Breast epithelium (tissue), 4 donors: ENCODE results near the gene FLYWCH2. TPM values are rescaled to one million over a fixed set of nuclear protein-coding genes. Genes with fewer than 3 reads are reported as not detected.

ENCODE experiments used
- DNase-seq, 2 donors: peaks; one replicate each; pipeline ENCODE4 v3.0.0-alpha.2; 2019; ENCODE audit warnings: low spot score in 2 of 2
- H3K27ac ChIP-seq, 2 donors: fragments of 200-600 bp; sonication (generic) in 1 of 2; one replicate each; pipeline ENCODE4 v1.5.1; 2016 to 2019; ENCODE audit warnings: mild to moderate bottlenecking in 1 of 2
- H3K27me3 ChIP-seq, 2 donors: fragments of 200-600 bp; sonication (generic) in 1 of 2; one replicate each; pipeline versions ENCODE4 v1.5.1 to v1.6.0; 2017 to 2019; ENCODE audit warnings: control low read depth in 1 of 2, mild to moderate bottlenecking in 1 of 2
- H3K36me3 ChIP-seq: fragments of 200-600 bp; one replicate; pipeline ENCODE4 v1.5.1; 2019
- H3K4me1 ChIP-seq, 2 donors: fragments of 200-600 bp; sonication (generic); one replicate each; pipeline ENCODE4 v1.5.1; 2016 to 2019; ENCODE audit warnings: control low read depth in 1 of 2
- H3K4me3 ChIP-seq, 3 donors: fragments of 200-600 bp; sonication (generic); 1 replicate in 2 of 3; 2 replicates in 1 of 3; pipeline ENCODE4 v1.5.1; 2016 to 2019; ENCODE audit warnings: mild to moderate bottlenecking in 3 of 3, moderate library complexity in 2 of 3
- H3K9me3 ChIP-seq, 2 donors: fragments of 200-600 bp; sonication (generic) in 1 of 2; one replicate each; pipeline ENCODE4 v1.5.1; 2016 to 2019; ENCODE audit warnings: control low read depth in 1 of 2
- POLR2A ChIP-seq: fragments of 450-650 bp; IDR thresholded peaks from one replicate; pipeline ENCODE4 v1.6.1; 2016; ENCODE audit warnings: antibody characterized with exemption, mild to moderate bottlenecking, moderate library complexity
- POLR2AphosphoS5 ChIP-seq, 3 donors: sonication (generic); formaldehyde crosslinking; IDR thresholded peaks; one replicate each; pipeline ENCODE4 v1.6.1; 2017; ENCODE audit warnings: antibody characterized with exemption in 3 of 3
- intact Hi-C: fragments of 100-400 bp; cut with DNase I; formaldehyde crosslinking; loops from one replicate; pipeline ENCODE4 v1.15.1; 2023; ENCODE audit warnings: low total_unique reads
- total RNA-seq, 3 donors: library from RNA; depleted of rRNA; stranded (reverse); fragments of >200 nt; gene quantifications; one replicate each; pipeline ENCODE4 v1.1.0, GENCODE V29; 2016
- TF ChIP-seq, protein P1 (sequence below), 3 donors: fragments of 450-650 bp; IDR thresholded peaks; one replicate each; pipeline ENCODE4 v1.5.1; 2016 to 2017; ENCODE audit warnings: antibody characterized with exemption in 3 of 3, mild to moderate bottlenecking in 3 of 3, moderate library complexity in 3 of 3

The FLYWCH2 gene
- total RNA-seq, 3 donors from 2014 or later, result 36.0 to 49.2 (median 47.9) TPM

DNA sequence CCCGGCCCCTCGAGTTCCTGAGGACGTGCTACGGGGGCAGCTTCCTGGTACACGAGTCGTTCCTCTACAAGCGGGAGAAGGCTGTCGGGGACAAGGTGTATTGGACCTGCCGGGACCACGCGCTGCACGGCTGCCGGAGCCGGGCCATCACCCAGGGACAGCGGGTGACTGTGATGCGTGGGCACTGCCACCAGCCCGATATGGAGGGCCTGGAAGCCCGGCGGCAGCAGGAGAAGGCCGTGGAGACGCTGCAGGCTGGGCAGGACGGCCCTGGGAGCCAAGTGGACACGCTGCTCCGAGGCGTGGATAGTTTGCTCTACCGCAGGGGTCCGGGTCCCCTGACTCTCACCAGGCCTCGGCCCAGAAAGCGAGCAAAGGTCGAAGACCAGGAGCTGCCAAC, 50.1 kb downstream of the FLYWCH2 start:
- TF ChIP-seq POLR2AphosphoS5 (IDR thresholded peaks at IDR 0.05) (no peak), POLR2A (no peak)
- TF ChIP-seq, protein P1, sequence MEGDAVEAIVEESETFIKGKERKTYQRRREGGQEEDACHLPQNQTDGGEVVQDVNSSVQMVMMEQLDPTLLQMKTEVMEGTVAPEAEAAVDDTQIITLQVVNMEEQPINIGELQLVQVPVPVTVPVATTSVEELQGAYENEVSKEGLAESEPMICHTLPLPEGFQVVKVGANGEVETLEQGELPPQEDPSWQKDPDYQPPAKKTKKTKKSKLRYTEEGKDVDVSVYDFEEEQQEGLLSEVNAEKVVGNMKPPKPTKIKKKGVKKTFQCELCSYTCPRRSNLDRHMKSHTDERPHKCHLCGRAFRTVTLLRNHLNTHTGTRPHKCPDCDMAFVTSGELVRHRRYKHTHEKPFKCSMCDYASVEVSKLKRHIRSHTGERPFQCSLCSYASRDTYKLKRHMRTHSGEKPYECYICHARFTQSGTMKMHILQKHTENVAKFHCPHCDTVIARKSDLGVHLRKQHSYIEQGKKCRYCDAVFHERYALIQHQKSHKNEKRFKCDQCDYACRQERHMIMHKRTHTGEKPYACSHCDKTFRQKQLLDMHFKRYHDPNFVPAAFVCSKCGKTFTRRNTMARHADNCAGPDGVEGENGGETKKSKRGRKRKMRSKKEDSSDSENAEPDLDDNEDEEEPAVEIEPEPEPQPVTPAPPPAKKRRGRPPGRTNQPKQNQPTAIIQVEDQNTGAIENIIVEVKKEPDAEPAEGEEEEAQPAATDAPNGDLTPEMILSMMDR (IDR thresholded peaks at IDR 0.05), result no peak
- Histone ChIP-seq H3K4me1 (no peaks in the 10 kb centered on the region), H3K36me3 (no peaks in the 10 kb centered on the region), H3K27ac (no peak overlapping the region), H3K27me3 (no peaks in the 10 kb centered on the region), H3K9me3 (no peaks in the 10 kb centered on the region), H3K4me3 (no peak overlapping the region)
- intact Hi-C loops, result no loop called here
- no peak for DNase-seq

DNA sequence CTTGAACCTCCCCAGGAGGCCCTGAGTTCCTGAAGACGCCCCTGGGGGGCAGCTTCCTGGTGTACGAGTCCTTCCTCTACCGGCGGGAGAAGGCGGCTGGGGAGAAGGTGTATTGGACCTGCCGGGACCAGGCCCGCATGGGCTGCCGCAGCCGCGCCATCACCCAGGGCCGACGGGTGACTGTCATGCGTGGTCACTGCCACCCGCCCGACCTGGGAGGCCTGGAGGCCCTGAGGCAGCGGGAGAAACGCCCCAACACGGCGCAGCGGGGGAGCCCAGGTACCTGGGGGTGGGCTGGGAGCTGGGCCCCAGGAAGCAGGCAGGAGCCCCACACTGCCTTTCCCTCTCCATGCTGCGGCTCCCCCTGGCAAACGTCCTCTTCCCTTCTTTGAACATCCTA, 50.7 kb downstream of the FLYWCH2 start:
- Histone ChIP-seq H3K27me3 (no peaks in the 10 kb centered on the region), H3K27ac (no peak overlapping the region), H3K4me3 (no peak overlapping the region), H3K4me1 (no peaks in the 10 kb centered on the region), H3K36me3 (no peaks in the 10 kb centered on the region), H3K9me3 (no peaks in the 10 kb centered on the region)
- no peak for DNase-seq
- intact Hi-C loops, result no loop called here
- TF ChIP-seq, protein P1 (IDR thresholded peaks at IDR 0.05), result no peak
- TF ChIP-seq POLR2AphosphoS5 (IDR thresholded peaks at IDR 0.05), result no peak
- TF ChIP-seq POLR2A, result no peak

DNA sequence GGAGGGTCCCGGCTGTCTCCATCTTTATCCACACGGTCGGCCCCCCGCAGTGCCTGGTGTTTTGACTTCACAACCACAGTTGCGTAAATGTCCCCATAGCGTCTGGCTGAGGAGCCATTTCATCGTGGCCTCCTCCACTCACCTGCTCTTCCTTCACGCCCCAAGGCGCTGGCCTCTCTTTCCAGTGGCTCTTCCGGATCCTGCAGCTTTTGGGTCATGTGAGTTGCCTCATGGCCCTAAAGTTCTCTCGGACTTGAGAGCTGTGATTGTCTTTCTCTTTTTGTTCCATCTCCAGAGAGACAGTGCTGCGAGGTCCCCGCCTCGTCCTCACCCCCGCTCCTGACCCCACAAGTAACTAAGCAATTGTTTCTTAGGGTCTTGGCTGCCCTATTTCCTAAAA, 51.4 kb downstream of the FLYWCH2 start:
- Histone ChIP-seq H3K27ac (no peak overlapping the region), H3K9me3 (no peaks in the 10 kb centered on the region), H3K4me1 (no peaks in the 10 kb centered on the region), H3K36me3 (no peaks in the 10 kb centered on the region), H3K4me3 (no peak overlapping the region), H3K27me3 (no peaks in the 10 kb centered on the region)
- no peak for DNase-seq
- intact Hi-C loops, result no loop called here
- TF ChIP-seq POLR2A (no peak), POLR2AphosphoS5 (IDR thresholded peaks at IDR 0.05) (no peak)
- TF ChIP-seq, protein P1 (IDR thresholded peaks at IDR 0.05), result no peak

DNA sequence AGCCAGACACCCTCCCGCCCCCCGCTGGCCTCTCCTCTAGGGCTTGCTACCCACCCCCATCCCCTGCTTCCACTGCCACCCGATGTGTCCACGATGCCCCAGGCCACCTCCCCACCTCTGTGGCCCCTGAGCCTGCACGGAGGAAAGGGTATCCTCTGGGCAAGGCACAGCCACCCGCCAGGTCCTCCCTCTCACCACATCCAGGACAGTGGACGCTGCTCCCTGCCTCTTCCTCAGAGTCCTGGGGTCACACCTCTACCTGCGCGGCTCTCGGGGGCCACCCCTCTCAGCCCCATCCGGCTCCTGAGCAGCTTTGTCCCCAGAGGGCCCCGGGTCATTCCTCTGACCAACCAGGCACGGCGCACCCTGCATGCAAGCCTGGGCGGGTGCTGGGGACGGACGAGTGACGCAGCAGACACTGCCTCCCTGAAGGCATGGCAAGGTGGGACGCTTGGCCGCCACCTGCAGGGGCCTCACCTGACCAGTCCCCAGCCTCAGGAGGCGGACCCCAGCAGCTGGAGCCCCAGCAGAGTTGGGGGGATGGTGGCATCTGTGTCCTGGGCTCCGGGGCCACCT, 53.5 kb downstream of the FLYWCH2 start:
- Histone ChIP-seq H3K27ac (no peak overlapping the region), H3K9me3 (no peaks in the 10 kb centered on the region), H3K36me3 (no peaks in the 10 kb centered on the region), H3K27me3 (no peaks in the 10 kb centered on the region), H3K4me3 (no peak overlapping the region), H3K4me1 (no peaks in the 10 kb centered on the region)
- DNase-seq, result no peak
- TF ChIP-seq POLR2A, result no peak
- TF ChIP-seq POLR2AphosphoS5 (IDR thresholded peaks at IDR 0.05), result no peak
- TF ChIP-seq, protein P1 (IDR thresholded peaks at IDR 0.05), result no peak
- intact Hi-C loops, result no loop called here

DNA sequence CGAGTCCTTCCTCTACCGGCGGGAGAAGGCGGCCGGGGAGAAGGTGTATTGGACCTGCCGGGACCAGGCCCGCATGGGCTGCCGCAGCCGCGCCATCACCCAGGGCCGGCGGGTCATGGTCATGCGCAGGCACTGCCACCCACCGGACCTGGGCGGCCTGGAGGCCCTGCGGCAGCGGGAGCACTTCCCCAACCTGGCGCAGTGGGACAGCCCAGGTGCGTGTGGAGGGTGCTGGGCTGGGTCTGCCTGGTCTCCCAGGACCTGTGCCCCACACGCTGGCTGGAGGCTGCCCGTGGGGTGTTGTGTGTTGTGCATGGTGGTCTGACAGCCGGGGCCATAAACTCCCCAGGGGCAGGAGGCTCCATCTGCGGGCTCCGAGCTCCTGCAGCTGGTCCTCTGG, 54.2 kb downstream of the FLYWCH2 start:
- Histone ChIP-seq H3K36me3 (no peaks in the 10 kb centered on the region), H3K4me3 (no peak overlapping the region), H3K27me3 (no peaks in the 10 kb centered on the region), H3K27ac (no peak overlapping the region), H3K9me3 (no peaks in the 10 kb centered on the region), H3K4me1 (no peaks in the 10 kb centered on the region)
- TF ChIP-seq, protein P1 (IDR thresholded peaks at IDR 0.05), result no peak
- TF ChIP-seq POLR2A (no peak), POLR2AphosphoS5 (IDR thresholded peaks at IDR 0.05) (no peak)
- intact Hi-C loops, result no loop called here
- no peak for DNase-seq
